ENCODE measurements around the gene USP48. TPM values are rescaled to one million over a fixed set of nuclear protein-coding genes. Genes with fewer than 3 reads are reported as not detected.

USP48 gene
- total RNA-seq, 1 donor from 2014 or later = 86.5 TPM

DNA sequence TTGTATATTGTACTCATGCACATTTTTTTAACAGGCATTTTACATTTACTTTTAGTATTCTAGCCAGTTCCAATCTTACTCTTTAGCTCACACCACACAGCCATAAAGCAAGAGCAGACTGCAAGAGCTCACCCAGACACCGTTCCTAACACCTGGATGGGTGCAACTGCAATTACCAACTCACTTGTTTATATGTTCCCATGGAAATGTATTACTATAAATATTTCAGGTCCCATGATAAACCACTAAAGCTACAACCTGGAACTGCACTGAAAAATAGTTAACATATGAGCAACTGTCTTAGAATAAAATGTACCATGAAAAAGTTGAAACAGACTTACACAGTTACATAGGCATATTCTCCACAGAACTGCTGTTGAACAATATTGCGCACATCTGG is 30.8 kb downstream of the USP48 start:
- DNase-seq (ENCODE audit: low spot score in 2 of 2, unreplicated experiment in 2 of 2) = no peak
- H3K9me3 Mint-ChIP-seq = no peaks in the 10 kb centered on the region
- H3K4me1 Mint-ChIP-seq = no peaks in the 10 kb centered on the region
- peaks cover 27% of the 10 kb centered on the region for H3K36me3 Mint-ChIP-seq
- no peak overlapping the region for H3K4me3 Mint-ChIP-seq
- no peak overlapping the region for H3K27ac Mint-ChIP-seq
- H3K27me3 Mint-ChIP-seq (ENCODE audit: low read depth) = no peaks in the 10 kb centered on the region
- TF ChIP-seq CTCF (IDR thresholded peaks at IDR 0.05; ENCODE audit: unreplicated experiment) = no peak

DNA sequence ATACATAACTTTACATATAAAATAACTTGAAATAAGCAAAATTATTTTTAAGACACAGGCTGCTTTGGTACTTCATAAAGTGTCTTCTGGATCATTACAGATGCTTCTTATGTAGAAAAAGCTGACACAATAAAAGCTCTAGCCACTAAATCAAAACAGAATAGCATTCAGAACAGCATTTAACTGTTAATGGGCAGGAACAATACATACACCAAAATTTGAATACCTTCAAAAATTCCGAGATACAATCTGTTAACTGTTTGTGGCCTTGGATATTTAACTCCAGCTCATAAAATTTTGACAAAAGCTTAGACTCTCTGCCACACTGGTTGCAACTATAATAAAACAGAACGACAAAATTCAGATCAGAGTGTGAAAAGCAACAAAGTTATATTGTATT is 31.7 kb downstream of the USP48 start:
- no peaks in the 10 kb centered on the region for H3K9me3 Mint-ChIP-seq
- no peak for DNase-seq (ENCODE audit: low spot score in 2 of 2, unreplicated experiment in 2 of 2)
- H3K4me3 Mint-ChIP-seq = no peak overlapping the region
- H3K4me1 Mint-ChIP-seq = no peaks in the 10 kb centered on the region
- no peaks in the 10 kb centered on the region for H3K27me3 Mint-ChIP-seq (ENCODE audit: low read depth)
- peaks cover 27% of the 10 kb centered on the region for H3K36me3 Mint-ChIP-seq
- TF ChIP-seq CTCF (IDR thresholded peaks at IDR 0.05; ENCODE audit: unreplicated experiment) = no peak
- H3K27ac Mint-ChIP-seq = no peak overlapping the region

DNA sequence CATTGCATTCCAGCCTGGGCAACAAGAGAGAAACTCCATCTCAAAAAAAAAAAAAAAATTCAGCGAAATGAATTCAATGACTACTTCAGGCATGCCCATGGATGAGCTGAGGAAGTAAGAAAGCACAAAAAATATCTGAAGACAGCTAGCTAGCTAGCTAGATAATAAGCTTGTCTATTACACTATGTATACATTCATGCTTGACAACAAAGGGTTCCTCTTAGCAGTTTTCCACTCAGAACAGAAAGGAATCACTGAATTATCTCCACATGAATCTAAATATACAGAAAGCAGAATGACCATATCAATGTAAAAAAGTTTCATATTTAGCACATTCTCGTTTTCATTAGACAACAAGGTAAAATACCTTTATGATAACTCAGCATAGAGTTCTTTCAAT is 32.1 kb downstream of the USP48 start:
- no peaks in the 10 kb centered on the region for H3K27me3 Mint-ChIP-seq (ENCODE audit: low read depth)
- H3K4me3 Mint-ChIP-seq = no peak overlapping the region
- TF ChIP-seq CTCF (IDR thresholded peaks at IDR 0.05; ENCODE audit: unreplicated experiment) = no peak
- peaks cover 27% of the 10 kb centered on the region for H3K36me3 Mint-ChIP-seq
- H3K27ac Mint-ChIP-seq = no peak overlapping the region
- H3K9me3 Mint-ChIP-seq = no peaks in the 10 kb centered on the region
- H3K4me1 Mint-ChIP-seq = no peaks in the 10 kb centered on the region
- no peak for DNase-seq (ENCODE audit: low spot score in 2 of 2, unreplicated experiment in 2 of 2)

GRCh38 chr1:21749859-21750468 is 33.0 kb downstream of the USP48 start:
- Mint-ChIP-seq H3K27ac (no peak overlapping the region), H3K4me3 (no peak overlapping the region), H3K9me3 (no peaks in the 10 kb centered on the region), H3K4me1 (no peaks in the 10 kb centered on the region), H3K36me3 (peaks cover 25% of the 10 kb centered on the region), H3K27me3 (ENCODE audit: low read depth) (no peaks in the 10 kb centered on the region)
- no peak for DNase-seq (ENCODE audit: low spot score in 2 of 2, unreplicated experiment in 2 of 2)
- TF ChIP-seq CTCF (IDR thresholded peaks at IDR 0.05; ENCODE audit: unreplicated experiment) = no peak

DNA sequence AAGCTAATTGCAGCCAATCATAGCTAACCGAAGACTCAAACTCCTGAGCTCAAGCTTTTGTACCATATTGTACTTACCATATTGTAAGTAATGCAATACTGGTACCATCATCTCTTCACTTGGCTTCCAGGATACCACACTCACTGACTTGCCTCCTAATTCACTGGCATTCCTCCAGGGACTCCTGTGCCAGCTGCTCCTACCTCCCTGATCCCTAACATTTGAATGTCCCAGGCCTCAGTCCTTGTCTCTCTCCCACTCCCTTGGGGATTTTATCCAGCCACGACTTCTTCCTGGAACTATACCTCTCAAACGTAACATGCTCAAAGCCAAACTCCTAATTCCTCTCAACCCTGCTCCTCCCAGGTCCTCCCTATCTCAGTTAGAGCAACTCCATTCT is 33.8 kb downstream of the USP48 start:
- no peak for TF ChIP-seq CTCF (IDR thresholded peaks at IDR 0.05; ENCODE audit: unreplicated experiment)
- Mint-ChIP-seq H3K27ac (peak overlapping the region; percentile 17), H3K36me3 (peaks cover 27% of the 10 kb centered on the region), H3K4me3 (no peak overlapping the region), H3K27me3 (ENCODE audit: low read depth) (no peaks in the 10 kb centered on the region), H3K9me3 (no peaks in the 10 kb centered on the region), H3K4me1 (no peaks in the 10 kb centered on the region)
- DNase-seq (ENCODE audit: low spot score in 2 of 2, unreplicated experiment in 2 of 2) = no peak

DNA sequence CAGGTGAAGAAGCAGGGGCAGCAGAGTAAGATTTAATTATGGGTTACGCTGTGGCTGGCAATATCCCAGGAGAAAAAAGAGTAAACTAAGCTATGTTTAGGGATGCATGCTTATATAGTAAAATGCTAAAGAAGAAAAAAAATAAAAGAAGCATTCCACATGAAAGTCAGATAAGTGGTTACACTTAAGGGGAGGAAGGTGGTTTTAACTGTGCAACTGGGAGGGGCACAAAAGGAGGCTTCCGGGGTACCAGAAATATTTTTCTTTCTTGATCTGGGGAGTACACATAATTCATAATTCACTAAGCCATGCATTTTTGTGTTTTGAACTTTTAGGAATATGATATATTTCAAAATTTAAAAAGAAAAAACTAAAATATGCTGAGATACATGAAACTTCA is 39.5 kb downstream of the USP48 start:
- no peak for TF ChIP-seq CTCF (IDR thresholded peaks at IDR 0.05; ENCODE audit: unreplicated experiment)
- peaks cover 10% of the 10 kb centered on the region for H3K36me3 Mint-ChIP-seq
- H3K9me3 Mint-ChIP-seq = no peaks in the 10 kb centered on the region
- no peaks in the 10 kb centered on the region for H3K27me3 Mint-ChIP-seq (ENCODE audit: low read depth)
- H3K27ac Mint-ChIP-seq = peak overlapping the region; percentile 13
- no peak for DNase-seq (ENCODE audit: low spot score in 2 of 2, unreplicated experiment in 2 of 2)
- H3K4me1 Mint-ChIP-seq = peaks cover 4% of the 10 kb centered on the region
- H3K4me3 Mint-ChIP-seq = no peak overlapping the region

Measured in mesothelial cell of epicardium (in vitro differentiated cells).